ENCODE data around the gene GJA3.

DNA sequence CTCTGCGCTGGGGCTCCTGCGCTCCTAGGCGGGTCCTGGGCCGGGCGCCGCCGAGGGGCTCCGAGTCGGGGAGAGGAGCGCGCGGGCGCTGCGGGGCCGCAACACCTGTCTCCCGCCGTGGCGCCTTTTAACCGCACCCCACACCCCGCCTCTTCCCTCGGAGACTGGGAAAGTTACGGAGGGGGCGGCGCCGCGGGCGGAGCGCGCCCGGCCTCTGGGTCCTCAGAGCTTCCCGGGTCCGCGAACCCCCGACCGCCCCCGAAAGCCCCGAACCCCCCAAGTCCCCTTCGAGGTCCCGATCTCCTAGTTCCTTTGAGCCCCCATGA lies 31.9 kb upstream of the GJA3 start, which contains the start of gene GJB2:
- TF ChIP-seq, protein P1, sequence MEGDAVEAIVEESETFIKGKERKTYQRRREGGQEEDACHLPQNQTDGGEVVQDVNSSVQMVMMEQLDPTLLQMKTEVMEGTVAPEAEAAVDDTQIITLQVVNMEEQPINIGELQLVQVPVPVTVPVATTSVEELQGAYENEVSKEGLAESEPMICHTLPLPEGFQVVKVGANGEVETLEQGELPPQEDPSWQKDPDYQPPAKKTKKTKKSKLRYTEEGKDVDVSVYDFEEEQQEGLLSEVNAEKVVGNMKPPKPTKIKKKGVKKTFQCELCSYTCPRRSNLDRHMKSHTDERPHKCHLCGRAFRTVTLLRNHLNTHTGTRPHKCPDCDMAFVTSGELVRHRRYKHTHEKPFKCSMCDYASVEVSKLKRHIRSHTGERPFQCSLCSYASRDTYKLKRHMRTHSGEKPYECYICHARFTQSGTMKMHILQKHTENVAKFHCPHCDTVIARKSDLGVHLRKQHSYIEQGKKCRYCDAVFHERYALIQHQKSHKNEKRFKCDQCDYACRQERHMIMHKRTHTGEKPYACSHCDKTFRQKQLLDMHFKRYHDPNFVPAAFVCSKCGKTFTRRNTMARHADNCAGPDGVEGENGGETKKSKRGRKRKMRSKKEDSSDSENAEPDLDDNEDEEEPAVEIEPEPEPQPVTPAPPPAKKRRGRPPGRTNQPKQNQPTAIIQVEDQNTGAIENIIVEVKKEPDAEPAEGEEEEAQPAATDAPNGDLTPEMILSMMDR (IDR thresholded peaks at IDR 0.05): no peak
- TF ChIP-seq EZH2 (IDR thresholded peaks at IDR 0.05; ENCODE audit: borderline replicate concordance, insufficient read depth, low read depth, low read length, poor library complexity, severe bottlenecking): no peak
